AG08396 (cell line): ENCODE measurements around the gene ZDBF2.
"Not testable (repeated sequence)": the region's sequence is repeated elsewhere in the genome, so short reads cannot be mapped to it uniquely, and the experiment has no call there.

Experiments used
- DNase-seq: peaks from one replicate; pipeline ENCODE4 v3.0.0; 2012; ENCODE audit warnings: low spot score, mixed read lengths

Gene ZDBF2

GRCh38 chr2:206259376-206260187 is 14.9 kb upstream of the ZDBF2 start:
- DNase-seq: no peak

- DNase-seq: peak; percentile 34
Measured at GRCh38 chr2:206260188-206261012, 14.1 kb upstream of the ZDBF2 start.

DNA sequence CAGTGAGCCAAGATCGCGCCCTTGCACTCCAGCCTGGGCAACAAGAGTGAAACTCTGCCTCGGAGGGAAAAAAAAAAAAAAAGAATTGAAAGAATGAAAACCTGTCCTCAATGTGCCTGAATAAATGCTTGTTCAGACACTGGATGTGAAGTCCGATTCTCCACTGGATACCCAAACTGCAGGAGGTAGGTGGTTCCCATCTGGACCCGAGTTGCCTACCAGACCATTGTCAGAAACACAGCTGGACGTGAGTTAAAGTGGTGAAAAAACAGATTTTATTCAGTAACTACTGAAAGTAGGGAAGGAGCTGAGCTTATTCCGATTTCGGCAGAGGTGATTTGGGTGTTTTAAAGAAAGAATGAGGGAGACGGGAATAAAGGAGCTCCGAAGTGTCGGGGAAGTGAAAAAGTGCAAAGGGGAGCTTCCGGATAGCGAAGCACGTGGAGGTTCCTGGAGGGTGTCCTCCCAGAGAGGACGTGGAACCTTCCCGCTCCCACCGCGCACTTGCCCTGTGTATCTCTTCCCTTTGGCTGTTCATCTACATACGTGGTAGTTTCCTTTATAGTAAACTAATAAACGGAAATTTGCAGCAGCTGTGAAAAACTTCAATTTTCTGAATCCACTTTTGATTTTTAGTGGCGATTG is 10.4 kb upstream of the ZDBF2 start:
- no peak for DNase-seq

- no peak for DNase-seq
Measured at GRCh38 chr2:206266130-206267125, 8.0 kb upstream of the ZDBF2 start.

GRCh38 chr2:206267567-206267966 is 6.9 kb upstream of the ZDBF2 start:
- no peak for DNase-seq

DNA sequence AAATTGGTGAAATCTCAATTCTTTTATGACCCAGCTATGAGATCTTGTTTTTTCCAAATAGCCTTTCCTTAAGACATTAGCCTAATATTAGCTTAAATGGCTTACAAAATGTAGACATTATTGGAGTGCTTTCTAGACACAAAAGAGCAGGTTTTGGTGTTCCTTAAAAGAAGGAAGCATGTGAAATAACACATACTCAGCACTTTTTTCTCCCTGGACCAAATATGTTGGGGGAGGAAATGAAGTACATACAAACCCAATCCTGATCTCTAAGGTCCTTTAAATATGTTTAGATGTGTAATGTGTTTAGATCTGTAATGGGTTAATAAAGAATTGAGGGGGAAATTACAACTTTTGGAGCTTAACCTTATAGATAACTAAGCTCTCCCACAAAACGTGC is 3.4 kb upstream of the ZDBF2 start:
- no peak for DNase-seq

DNA sequence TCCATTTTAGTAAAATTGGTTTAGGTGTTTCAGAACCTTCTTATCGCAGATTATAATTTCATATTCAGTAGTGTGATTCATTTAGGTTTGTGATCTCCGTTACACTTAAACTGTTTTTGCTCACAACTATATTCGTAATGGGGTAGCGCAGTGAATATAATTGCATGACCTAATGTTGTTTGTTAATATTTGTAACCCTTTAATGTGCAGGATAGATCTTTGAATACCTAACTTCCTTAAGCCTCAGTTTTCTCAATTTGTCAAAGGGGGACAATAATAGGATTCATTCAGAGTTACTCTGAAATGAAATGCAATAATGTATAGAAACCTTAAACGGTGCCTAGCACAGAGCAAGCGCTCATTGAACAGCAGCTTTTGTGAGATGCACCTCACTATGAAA is 558 bp upstream of the ZDBF2 start:
- DNase-seq: no peak

GRCh38 chr2:206275312-206276055 is 1.0 kb downstream of the ZDBF2 start:
- peak; percentile 49 for DNase-seq

DNA sequence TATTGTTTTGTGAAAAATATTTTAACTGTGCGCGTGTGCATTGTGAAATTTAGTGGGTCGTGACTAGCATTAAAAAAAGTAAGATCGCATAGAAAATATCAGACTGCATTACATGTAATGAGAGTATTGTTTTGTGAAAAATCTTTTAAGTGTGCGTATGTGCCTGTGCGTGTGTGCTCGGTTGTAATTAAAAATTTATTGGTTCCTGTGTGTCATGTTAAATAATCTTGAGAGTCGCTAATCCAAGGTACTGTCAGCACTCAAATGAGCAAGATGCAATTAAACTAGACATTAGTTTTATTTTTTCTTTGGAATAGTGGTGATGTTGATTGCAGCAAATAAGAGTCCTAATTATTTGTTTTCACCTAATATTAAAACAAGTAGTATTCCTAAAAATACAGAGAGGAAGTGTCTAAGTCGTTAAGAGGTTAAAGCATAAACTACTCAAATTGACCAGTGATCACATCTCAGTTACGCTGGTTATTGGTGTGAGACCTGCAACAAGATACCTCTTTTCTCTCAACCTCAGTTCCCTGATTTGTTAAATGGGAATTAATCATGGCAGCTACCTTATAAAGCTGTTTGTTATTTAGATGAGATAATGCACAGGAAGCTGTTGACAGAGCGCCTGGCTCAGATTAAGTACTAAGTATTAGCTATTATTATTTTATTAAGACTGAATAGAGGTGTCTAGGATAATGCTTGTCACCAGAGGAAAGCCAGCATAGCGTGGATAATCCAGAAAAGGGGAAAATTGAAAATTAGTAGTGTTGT is 1.9 kb downstream of the ZDBF2 start:
- DNase-seq: no peak

GRCh38 chr2:206277503-206277902 is 3.0 kb downstream of the ZDBF2 start:
- DNase-seq: no peak

DNA sequence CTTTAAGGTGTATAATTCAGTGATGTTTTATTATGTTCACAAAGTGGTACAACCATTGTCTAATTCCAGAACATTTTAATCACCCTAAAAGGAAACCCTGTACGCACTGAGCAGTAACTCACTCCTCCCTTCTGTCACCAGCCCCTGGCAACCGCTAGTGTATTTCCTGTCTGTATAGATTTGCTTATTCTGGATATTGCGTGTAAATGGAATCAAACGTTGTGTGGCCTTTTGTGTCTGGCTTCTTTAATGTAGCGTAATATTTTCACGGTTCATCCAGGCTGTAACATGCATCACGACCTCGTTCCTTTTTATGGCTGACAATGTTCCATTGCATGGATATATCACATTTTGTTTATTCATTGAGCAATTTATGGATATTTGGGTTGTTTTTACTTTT is 8.3 kb downstream of the ZDBF2 start:
- DNase-seq: no peak

DNA sequence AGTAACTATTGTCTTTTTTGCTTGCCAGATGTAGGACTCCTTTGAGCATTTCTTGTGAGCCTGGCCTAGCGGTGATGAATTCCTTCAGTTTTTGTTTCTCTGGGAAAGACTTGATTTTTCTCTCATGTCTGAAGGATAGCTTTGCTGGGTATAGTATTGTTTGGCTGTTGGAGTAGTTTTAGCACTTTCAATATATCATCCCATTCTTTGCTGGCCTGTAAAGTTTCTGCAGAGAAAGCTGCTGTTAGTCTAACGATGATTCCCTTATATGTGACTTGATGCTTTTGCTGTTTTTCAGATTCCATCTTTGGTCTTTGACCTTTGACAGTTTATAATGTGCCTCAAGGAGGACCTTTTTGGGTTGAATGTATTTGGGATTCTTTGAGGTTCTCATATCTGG is 12.7 kb downstream of the ZDBF2 start:
- DNase-seq: no peak

GRCh38 chr2:206289391-206289790 is 14.9 kb downstream of the ZDBF2 start:
- no peak for DNase-seq

DNA sequence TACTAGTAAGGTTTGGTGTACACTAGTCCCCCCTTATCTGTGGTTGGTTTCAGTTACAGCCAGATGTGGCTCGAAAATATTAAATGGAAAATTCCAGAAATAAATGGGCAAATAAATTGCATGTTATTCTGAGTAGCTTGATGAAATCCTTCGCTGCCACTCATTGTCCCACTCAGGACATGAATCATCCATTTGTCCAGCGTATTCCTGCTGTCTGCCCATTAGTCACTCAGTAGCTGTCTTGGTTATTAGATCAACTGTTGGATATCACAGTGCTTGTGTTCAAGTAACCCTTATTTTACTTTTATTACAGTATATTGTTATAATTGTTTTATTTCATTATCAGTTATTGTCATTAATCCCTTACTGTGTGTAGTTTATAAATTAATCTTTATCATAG is 21.7 kb downstream of the ZDBF2 start:
- DNase-seq: no peak

GRCh38 chr2:206299608-206300007 is 25.1 kb downstream of the ZDBF2 start:
- DNase-seq: not testable (repeated sequence)

GRCh38 chr2:206305523-206306245 is 31.2 kb downstream of the ZDBF2 start:
- no peak for DNase-seq

GRCh38 chr2:206311026-206311425 is 36.6 kb downstream of the ZDBF2 start:
- no peak for DNase-seq

DNA sequence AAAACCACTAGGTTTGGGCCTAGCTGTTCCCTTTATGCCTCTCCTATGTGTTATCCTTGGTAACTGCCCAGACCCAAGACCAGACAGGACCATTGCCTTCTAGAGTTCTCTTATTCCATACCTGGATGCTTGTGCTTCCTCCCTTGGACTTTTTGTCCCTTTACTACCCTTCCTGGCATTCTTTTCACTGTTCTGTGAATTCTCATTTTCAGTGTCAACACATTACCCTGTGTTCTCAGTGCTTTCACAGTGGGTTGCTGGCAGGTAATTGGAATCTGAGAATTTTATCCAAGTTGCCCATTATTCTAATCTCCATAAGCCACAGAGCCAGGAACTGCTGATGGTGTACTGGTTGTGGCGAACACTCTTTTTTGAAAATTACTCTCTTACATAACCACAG is 41.7 kb downstream of the ZDBF2 start:
- no peak for DNase-seq

GRCh38 chr2:206323033-206323432 is 48.6 kb downstream of the ZDBF2 start:
- DNase-seq: no peak
